Progenitor cell of endocrine pancreas (in vitro differentiated cells): Measurements from ENCODE around the gene SLC13A5. TPM values are rescaled to one million over a fixed set of nuclear protein-coding genes. Genes with fewer than 3 reads are reported as not detected.
A peak's percentile ranks its signal among the peaks of the same experiment; 100 is the strongest.

Source experiments
- DNase-seq: peaks from one replicate; pipeline ENCODE4 v3.0.0; 2021; ENCODE audit warnings: low spot score; ENCODE audit not compliant: unreplicated experiment
- H3K27ac Mint-ChIP-seq: 2 replicates; pipeline ENCODE4 v1.8.0; 2021; ENCODE audit warnings: mild to moderate bottlenecking, moderate library complexity, mixed read lengths
- H3K27me3 Mint-ChIP-seq: 2 replicates; pipeline ENCODE4 v1.8.0; 2021; ENCODE audit warnings: mixed read lengths
- H3K36me3 Mint-ChIP-seq: 2 replicates; pipeline ENCODE4 v1.8.0; 2022; ENCODE audit warnings: mixed read lengths; ENCODE audit not compliant: insufficient read depth
- H3K4me1 Mint-ChIP-seq: 2 replicates; pipeline ENCODE4 v1.8.0; 2021; ENCODE audit warnings: low read depth, mixed read lengths
- H3K4me3 Mint-ChIP-seq: 2 replicates; pipeline ENCODE4 v1.8.0; 2021; ENCODE audit warnings: low read depth, mild to moderate bottlenecking, moderate library complexity, mixed read lengths
- H3K9me3 Mint-ChIP-seq: 2 replicates; pipeline ENCODE4 v1.8.0; 2021; ENCODE audit warnings: low read depth, mixed read lengths
- CTCF ChIP-seq: fragments of 200-600 bp; sonication (generic); IDR thresholded peaks from one replicate; pipeline ENCODE4 v1.5.0; 2021; ENCODE audit warnings: antibody characterized with exemption, mild to moderate bottlenecking; ENCODE audit not compliant: unreplicated experiment
- total RNA-seq: library from RNA; stranded (reverse); gene quantifications from 2 replicates; pipeline ENCODE4 v1.2.1, GENCODE V29; 2021

SLC13A5 gene
- total RNA-seq, 1 donor from 2014 or later = 0.93 TPM

- no peaks in the 10 kb centered on the region for H3K9me3 Mint-ChIP-seq
- no peak overlapping the region for H3K4me3 Mint-ChIP-seq
- H3K36me3 Mint-ChIP-seq = no peaks in the 10 kb centered on the region
- H3K27me3 Mint-ChIP-seq = peaks cover 53% of the 10 kb centered on the region
- TF ChIP-seq CTCF = no peak
- peak overlapping the region; percentile 66 for H3K27ac Mint-ChIP-seq
- H3K4me1 Mint-ChIP-seq = peaks cover 19% of the 10 kb centered on the region
- no peak for DNase-seq
These were observed 8.6 kb downstream of the SLC13A5 start for GRCh38 chr17:6704470-6705052.

GRCh38 chr17:6703751-6704150, 9.4 kb downstream of the SLC13A5 start:
- no peak for TF ChIP-seq CTCF

GRCh38 chr17:6702567-6703215, 10.5 kb downstream of the SLC13A5 start:
- Mint-ChIP-seq H3K4me1 (peaks cover 21% of the 10 kb centered on the region), H3K4me3 (no peak overlapping the region), H3K9me3 (no peaks in the 10 kb centered on the region)

More at GRCh38 chr17:6703751-6704150, 9.4 kb downstream of the SLC13A5 start:
- Mint-ChIP-seq H3K4me3 (no peak overlapping the region), H3K27ac (no peak overlapping the region), H3K9me3 (no peaks in the 10 kb centered on the region), H3K4me1 (peaks cover 21% of the 10 kb centered on the region), H3K27me3 (peaks cover 50% of the 10 kb centered on the region), H3K36me3 (no peaks in the 10 kb centered on the region)
- DNase-seq = no peak

GRCh38 chr17:6701719-6702118, 11.4 kb downstream of the SLC13A5 start:
- Mint-ChIP-seq H3K4me1 (peaks cover 21% of the 10 kb centered on the region), H3K36me3 (no peaks in the 10 kb centered on the region), H3K4me3 (no peak overlapping the region), H3K9me3 (no peaks in the 10 kb centered on the region), H3K27ac (no peak overlapping the region), H3K27me3 (peaks cover 44% of the 10 kb centered on the region)
- peak; percentile 34 for DNase-seq
- TF ChIP-seq CTCF = peak; percentile 54

More at GRCh38 chr17:6702567-6703215, 10.5 kb downstream of the SLC13A5 start:
- H3K36me3 Mint-ChIP-seq = no peaks in the 10 kb centered on the region
- no peak for DNase-seq
- H3K27ac Mint-ChIP-seq = no peak overlapping the region
- no peak for TF ChIP-seq CTCF
- peaks cover 45% of the 10 kb centered on the region for H3K27me3 Mint-ChIP-seq

GRCh38 chr17:6700948-6701307, 12.2 kb downstream of the SLC13A5 start:
- no peaks in the 10 kb centered on the region for H3K36me3 Mint-ChIP-seq
- H3K4me1 Mint-ChIP-seq = peaks cover 21% of the 10 kb centered on the region
- peak overlapping the region; percentile 59 for H3K27ac Mint-ChIP-seq
- H3K4me3 Mint-ChIP-seq = no peak overlapping the region
- DNase-seq = no peak
- TF ChIP-seq CTCF = no peak
- peaks cover 44% of the 10 kb centered on the region for H3K27me3 Mint-ChIP-seq
- no peaks in the 10 kb centered on the region for H3K9me3 Mint-ChIP-seq
